ENCODE results near the gene ZNF184. TPM values are rescaled to one million over a fixed set of nuclear protein-coding genes. Genes with fewer than 3 reads are reported as not detected.
A peak's percentile ranks its signal among the peaks of the same experiment; 100 is the strongest.

The ZNF184 gene
- total and polyA plus RNA-seq, 7 donors, result 2.3 to 5.7 (median 4.3) TPM

- no peak for ATAC-seq
- 70 to 76% (median 75%) methylated on average over 2 of the region's 2 CpGs for WGBS, 3 donors
- no peak for DNase-seq
- intact Hi-C loops (cut with DNase I), result no loop called here
- Histone ChIP-seq H3K27me3 (ENCODE audit: insufficient read depth in 3 of 3, low read length in 2 of 3) (peaks cover 4 to 36% (median 6%) of the 10 kb centered on the region in 3 donors), H3K4me3 (no peak overlapping the region), H3K9me3 (no peaks in the 10 kb centered on the region), H3K27ac (no peak overlapping the region), H3K4me1 (peaks cover 4% of the 10 kb centered on the region), H3K36me3 (ENCODE audit: insufficient read depth in 1 of 2, low read depth in 1 of 2) (no peaks in the 10 kb centered on the region)
- no peak for TF ChIP-seq CTCF (IDR thresholded peaks at IDR 0.05)
Observed at GRCh38 chr6:27492631-27493190, 19.8 kb upstream of the ZNF184 start.

- H3K4me3 ChIP-seq, result peak overlapping the region; percentile 73
- peak; percentile 85 to 90 (median 88) for ATAC-seq
- no peaks in the 10 kb centered on the region for H3K27me3 ChIP-seq (ENCODE audit: insufficient read depth in 3 of 3, low read length in 2 of 3)
- intact Hi-C loops (cut with DNase I), result loop anchor here (5.0 to 10.0 kb wide), 2 partner anchors 295 to 302 kb away; no protein-coding TSS in a partner anchor
- peaks cover 3% of the 10 kb centered on the region for H3K4me1 ChIP-seq
- TF ChIP-seq CTCF (IDR thresholded peaks at IDR 0.05), result no peak
- H3K36me3 ChIP-seq (ENCODE audit: insufficient read depth in 1 of 2, low read depth in 1 of 2), result no peaks in the 10 kb centered on the region
- H3K27ac ChIP-seq, result peak overlapping the region; percentile 82
- 4% methylated on average over 33 of the region's 33 CpGs for WGBS, 3 donors
- peak; percentile 73 to 82 for DNase-seq
- H3K9me3 ChIP-seq, result no peaks in the 10 kb centered on the region
Observed at GRCh38 chr6:27479319-27480182, 6.6 kb upstream of the ZNF184 start.

- no peaks in the 10 kb centered on the region for H3K27me3 ChIP-seq (ENCODE audit: insufficient read depth in 3 of 3, low read length in 2 of 3)
Observed at GRCh38 chr6:27478706-27479318, 5.9 kb upstream of the ZNF184 start.

More at GRCh38 chr6:27478706-27479318, 5.9 kb upstream of the ZNF184 start:
- Histone ChIP-seq H3K4me1 (peaks cover 3% of the 10 kb centered on the region), H3K9me3 (no peaks in the 10 kb centered on the region), H3K4me3 (peak overlapping the region; percentile 73), H3K36me3 (ENCODE audit: insufficient read depth in 1 of 2, low read depth in 1 of 2) (no peaks in the 10 kb centered on the region), H3K27ac (peak overlapping the region; percentile 82)
- TF ChIP-seq CTCF (IDR thresholded peaks at IDR 0.05), result no peak
- ATAC-seq, result peak; percentile 91 to 93 (median 92)
- DNase-seq, result peak; percentile 86 to 93
- WGBS, 3 donors, result 0 to 1% (median 0%) methylated on average over 28 of the region's 28 CpGs
- intact Hi-C loops (cut with DNase I), result loop anchor here (5.0 to 10.0 kb wide), 2 partner anchors 294 to 302 kb away; no protein-coding TSS in a partner anchor

All from psoas muscle (tissue), 8 donors.